GM12891 (cell line): Measurements from ENCODE around the gene MX2.

Experiments used
- POLR2A ChIP-seq: IDR thresholded peaks from 2 replicates; pipeline ENCODE4 v1.6.1; 2011; ENCODE audit warnings: low read depth, low read length, control low read depth
- POLR2AphosphoS5 ChIP-seq: IDR thresholded peaks from 2 replicates; pipeline ENCODE4 v1.6.1; 2011; ENCODE audit warnings: low read depth, low read length, control low read depth
- POU2F2 ChIP-seq: IDR thresholded peaks from 2 replicates; pipeline ENCODE4 v1.6.1; 2011; ENCODE audit warnings: low read depth, mild to moderate bottlenecking, control low read depth, low read length, moderate library complexity
- TAF1 ChIP-seq: IDR thresholded peaks from 2 replicates; pipeline ENCODE4 v1.6.1; 2011; ENCODE audit warnings: low read depth, low read length, control low read depth

DNA sequence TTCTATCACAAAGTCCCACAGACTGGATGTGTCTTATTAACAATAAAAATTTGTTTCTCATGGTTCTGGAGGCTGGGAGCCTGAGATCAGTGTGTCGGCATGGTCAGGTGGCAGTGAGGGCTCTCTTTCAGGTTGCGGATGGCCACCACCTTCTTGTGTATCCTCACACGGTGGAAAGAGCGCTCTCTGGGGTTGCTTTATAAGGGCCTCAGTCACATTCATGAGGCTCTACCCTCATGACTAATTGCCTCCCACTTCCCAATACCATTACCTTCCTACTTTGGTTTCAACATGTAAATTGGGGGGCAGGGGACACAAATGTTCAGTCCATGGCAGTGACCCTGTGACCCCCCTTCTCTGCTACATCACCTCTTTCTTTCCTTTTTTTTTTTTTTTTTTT, 43.5 kb downstream of the MX2 start:
- TF ChIP-seq POLR2A (no peak), POU2F2 (no peak), POLR2AphosphoS5 (no peak), TAF1 (no peak)
